ENCODE measurements around the gene RSAD2. TPM values are rescaled to one million over a fixed set of nuclear protein-coding genes. Genes with fewer than 3 reads are reported as not detected.

The RSAD2 gene
- total and polyA plus RNA-seq, 2 experiments from 2014 or later, result 0.10 TPM; not detected in 1

- peaks cover 6% of the 10 kb centered on the region; the same call in 1 of the 2 replicates for H3K79me2 ChIP-seq (replicated peaks; ENCODE audit: insufficient read depth)
- H3K27me3 ChIP-seq (ENCODE audit: insufficient read depth), result no peaks in the 10 kb centered on the region
- H3K36me3 ChIP-seq (ENCODE audit: insufficient read depth), result no peaks in the 10 kb centered on the region
- no peak for TF ChIP-seq ZNF462 (CRISPR knock-in tag; IDR thresholded peaks at IDR 0.05)
- TF ChIP-seq CTCF (conservative IDR thresholded peaks at IDR 0.05; ENCODE audit: low read depth in 2 of 2), result no peak
- TF ChIP-seq JUNB (IDR thresholded peaks at IDR 0.05; ENCODE audit: unreplicated experiment), result no peak
- no peak for TF ChIP-seq EZH2phosphoT487 (IDR thresholded peaks at IDR 0.05; ENCODE audit: unreplicated experiment)
- TF ChIP-seq EZH2 (IDR thresholded peaks at IDR 0.05; ENCODE audit: low read depth, unreplicated experiment), result no peak
- TF ChIP-seq STAT1 (IDR thresholded peaks at IDR 0.05; ENCODE audit: unreplicated experiment), result no peak
- no peak for TF ChIP-seq NANOG (IDR thresholded peaks at IDR 0.05; ENCODE audit: borderline replicate concordance)
- TF ChIP-seq POLR2AphosphoS5 (IDR thresholded peaks at IDR 0.05; ENCODE audit: low read depth), result no peak
- TF ChIP-seq CREB1 (CRISPR knock-in tag; IDR thresholded peaks at IDR 0.05; ENCODE audit: low read depth), result no peak
- TF ChIP-seq ETS1 (IDR thresholded peaks at IDR 0.05), result no peak
- no peak for TF ChIP-seq ZNF114 (CRISPR knock-in tag; IDR thresholded peaks at IDR 0.05)
- TF ChIP-seq REST (IDR thresholded peaks at IDR 0.05; ENCODE audit: unreplicated experiment), result no peak
- TF ChIP-seq ZNF331 (CRISPR knock-in tag; IDR thresholded peaks at IDR 0.05; ENCODE audit: low read depth), result no peak
- H3K4me2 ChIP-seq, result no peak overlapping the region
- Mint-ChIP-seq H3K4me1 (peaks cover 33% of the 10 kb centered on the region), H3K4me3 (no peak overlapping the region), H3K27me3 (ENCODE audit: insufficient read depth, low read depth, poor library complexity) (peaks cover 3% of the 10 kb centered on the region), H3K27ac (no peak overlapping the region), H3K9me3 (no peaks in the 10 kb centered on the region), H3K36me3 (ENCODE audit: low read depth) (peaks cover 4% of the 10 kb centered on the region)
- H3K4me1 ChIP-seq (ENCODE audit: insufficient read depth), result no peaks in the 10 kb centered on the region
- ATAC-seq (no peak), DNase-seq (ENCODE audit: low spot score) (no peak)
- H3F3A ChIP-seq (replicated peaks; ENCODE audit: low read depth), result no peaks in the 10 kb centered on the region
- no peak overlapping the region for H3K4me3 ChIP-seq
- no peak overlapping the region for H3K27ac ChIP-seq (ENCODE audit: low read depth)
- no peak overlapping the region for H2AFZ ChIP-seq
- H3K9me2 ChIP-seq (ENCODE audit: insufficient read depth), result no peaks in the 10 kb centered on the region
- H4K20me1 ChIP-seq (replicated peaks; ENCODE audit: insufficient read depth), result no peaks in the 10 kb centered on the region; the same call in 1 of the 2 replicates
Observed at GRCh38 chr2:6924924-6925409, 47.4 kb downstream of the RSAD2 start.
